ENCODE data around the gene DCHS2.

Gene DCHS2

DNA sequence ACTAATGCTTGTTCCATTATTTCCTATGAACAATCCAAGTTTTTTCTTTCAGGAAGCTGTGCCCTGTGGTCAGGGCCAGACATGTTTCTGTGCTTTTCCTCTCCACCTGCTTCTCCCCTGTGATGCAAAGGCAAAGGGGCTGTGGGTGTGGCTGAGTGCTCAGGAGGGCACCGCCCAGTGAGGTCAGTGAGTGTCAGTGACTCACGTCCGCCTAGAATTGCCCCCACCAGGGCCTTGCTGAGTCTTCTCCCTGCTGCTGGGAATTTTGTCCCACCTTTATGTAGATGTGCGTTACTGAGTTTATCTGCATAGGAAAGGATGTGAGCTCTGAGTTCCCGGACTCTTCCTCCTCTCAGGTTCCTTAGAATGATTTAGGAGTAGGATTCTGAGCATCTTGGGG is 283.2 kb downstream of the DCHS2 start:
- Histone ChIP-seq H4K20me1 (ENCODE audit: insufficient read depth, low read length) (no peaks in the 10 kb centered on the region), H2AFZ (ENCODE audit: low read depth, low read length) (no peak overlapping the region), H3K4me3 (ENCODE audit: low read depth in 1 of 2, low read length in 2 of 2) (no peak overlapping the region), H3K9me3 (ENCODE audit: insufficient read depth, low read length, severe bottlenecking) (no peaks in the 10 kb centered on the region), H3K4me2 (ENCODE audit: insufficient read depth, low read length) (no peak overlapping the region), H3K9ac (ENCODE audit: low read depth, low read length) (no peak overlapping the region), H3K27me3 (ENCODE audit: insufficient read depth, low read length, poor library complexity) (no peaks in the 10 kb centered on the region), H3K27ac (ENCODE audit: low read length) (no peak overlapping the region), H3K79me2 (ENCODE audit: insufficient read depth, low read length) (no peaks in the 10 kb centered on the region), H3K4me1 (ENCODE audit: insufficient read depth, low read length) (peaks cover 6% of the 10 kb centered on the region), H3K36me3 (ENCODE audit: insufficient read depth, low read length) (no peaks in the 10 kb centered on the region)
- DNase-seq: no peak
- TF ChIP-seq EZH2 (IDR thresholded peaks at IDR 0.05; ENCODE audit: borderline replicate concordance, low read depth, low read length, severe bottlenecking) (no peak), CTCF (IDR thresholded peaks at IDR 0.05; ENCODE audit: borderline replicate concordance, extremely low read depth, low read length, poor library complexity, severe bottlenecking) (no peak)
- ATAC-seq (ENCODE audit: insufficient read depth, low read depth): no peak

GRCh38 chr4:154205471-154205870 is 286.1 kb downstream of the DCHS2 start:
- Histone ChIP-seq H3K4me3 (ENCODE audit: low read depth in 1 of 2, low read length in 2 of 2) (no peak overlapping the region), H3K27ac (ENCODE audit: low read length) (no peak overlapping the region), H3K27me3 (ENCODE audit: insufficient read depth, low read length, poor library complexity) (no peaks in the 10 kb centered on the region), H3K4me2 (ENCODE audit: insufficient read depth, low read length) (no peak overlapping the region), H2AFZ (ENCODE audit: low read depth, low read length) (no peak overlapping the region), H3K9me3 (ENCODE audit: insufficient read depth, low read length, severe bottlenecking) (no peaks in the 10 kb centered on the region), H3K79me2 (ENCODE audit: insufficient read depth, low read length) (no peaks in the 10 kb centered on the region), H4K20me1 (ENCODE audit: insufficient read depth, low read length) (no peaks in the 10 kb centered on the region), H3K9ac (ENCODE audit: low read depth, low read length) (no peak overlapping the region), H3K4me1 (ENCODE audit: insufficient read depth, low read length) (peaks cover 6% of the 10 kb centered on the region), H3K36me3 (ENCODE audit: insufficient read depth, low read length) (no peaks in the 10 kb centered on the region)
- no peak for ATAC-seq (ENCODE audit: insufficient read depth, low read depth)
- DNase-seq: no peak
- TF ChIP-seq EZH2 (IDR thresholded peaks at IDR 0.05; ENCODE audit: borderline replicate concordance, low read depth, low read length, severe bottlenecking): no peak
- no peak for TF ChIP-seq CTCF (IDR thresholded peaks at IDR 0.05; ENCODE audit: borderline replicate concordance, extremely low read depth, low read length, poor library complexity, severe bottlenecking)

GRCh38 chr4:154194649-154195048 is 296.9 kb downstream of the DCHS2 start:
- Histone ChIP-seq H3K27ac (ENCODE audit: low read length) (no peak overlapping the region), H3K9ac (ENCODE audit: low read depth, low read length) (no peak overlapping the region), H3K4me2 (ENCODE audit: insufficient read depth, low read length) (no peak overlapping the region), H3K4me3 (ENCODE audit: low read depth in 1 of 2, low read length in 2 of 2) (no peak overlapping the region), H3K79me2 (ENCODE audit: insufficient read depth, low read length) (no peaks in the 10 kb centered on the region), H3K36me3 (ENCODE audit: insufficient read depth, low read length) (no peaks in the 10 kb centered on the region), H3K27me3 (ENCODE audit: insufficient read depth, low read length, poor library complexity) (no peaks in the 10 kb centered on the region), H2AFZ (ENCODE audit: low read depth, low read length) (no peak overlapping the region), H4K20me1 (ENCODE audit: insufficient read depth, low read length) (no peaks in the 10 kb centered on the region), H3K9me3 (ENCODE audit: insufficient read depth, low read length, severe bottlenecking) (no peaks in the 10 kb centered on the region), H3K4me1 (ENCODE audit: insufficient read depth, low read length) (no peaks in the 10 kb centered on the region)
- DNase-seq (no peak), ATAC-seq (ENCODE audit: insufficient read depth, low read depth) (no peak)
- TF ChIP-seq CTCF (IDR thresholded peaks at IDR 0.05; ENCODE audit: borderline replicate concordance, extremely low read depth, low read length, poor library complexity, severe bottlenecking) (no peak), EZH2 (IDR thresholded peaks at IDR 0.05; ENCODE audit: borderline replicate concordance, low read depth, low read length, severe bottlenecking) (no peak)

DNA sequence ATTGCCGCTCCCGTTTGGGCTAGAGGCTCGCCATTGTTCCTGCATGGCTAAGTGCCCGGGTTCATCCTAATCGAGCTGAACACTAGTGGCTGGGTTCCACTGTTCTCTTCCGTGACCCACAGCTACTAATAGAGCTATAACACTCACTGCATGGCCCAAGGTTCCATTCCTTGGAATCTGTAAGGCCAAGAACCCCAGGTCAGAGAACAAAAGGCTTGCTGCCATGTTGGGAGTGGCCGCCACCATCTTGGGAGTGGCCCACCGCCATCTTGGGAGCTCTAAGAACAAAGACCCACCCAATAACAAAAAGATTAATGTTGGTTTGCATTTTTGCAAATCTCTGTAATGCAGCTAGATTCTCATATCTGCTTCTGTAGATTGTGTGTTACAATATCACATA is 299.0 kb downstream of the DCHS2 start:
- no peaks in the 10 kb centered on the region for H4K20me1 ChIP-seq (ENCODE audit: insufficient read depth, low read length)

More for the DNA sequence above, 299.0 kb downstream of the DCHS2 start:
- ATAC-seq (ENCODE audit: insufficient read depth, low read depth): no peak
- H3K9me3 ChIP-seq (ENCODE audit: insufficient read depth, low read length, severe bottlenecking): no peaks in the 10 kb centered on the region
- H3K36me3 ChIP-seq (ENCODE audit: insufficient read depth, low read length): no peaks in the 10 kb centered on the region
- no peaks in the 10 kb centered on the region for H3K4me1 ChIP-seq (ENCODE audit: insufficient read depth, low read length)
- DNase-seq: no peak
- no peak overlapping the region for H2AFZ ChIP-seq (ENCODE audit: low read depth, low read length)
- no peak overlapping the region for H3K4me3 ChIP-seq (ENCODE audit: low read depth in 1 of 2, low read length in 2 of 2)
- TF ChIP-seq EZH2 (IDR thresholded peaks at IDR 0.05; ENCODE audit: borderline replicate concordance, low read depth, low read length, severe bottlenecking) (no peak), CTCF (IDR thresholded peaks at IDR 0.05; ENCODE audit: borderline replicate concordance, extremely low read depth, low read length, poor library complexity, severe bottlenecking) (no peak)
- no peak overlapping the region for H3K27ac ChIP-seq (ENCODE audit: low read length)
- H3K27me3 ChIP-seq (ENCODE audit: insufficient read depth, low read length, poor library complexity): no peaks in the 10 kb centered on the region
- no peak overlapping the region for H3K4me2 ChIP-seq (ENCODE audit: insufficient read depth, low read length)
- H3K79me2 ChIP-seq (ENCODE audit: insufficient read depth, low read length): no peaks in the 10 kb centered on the region
- no peak overlapping the region for H3K9ac ChIP-seq (ENCODE audit: low read depth, low read length)
